ENCODE measurements around the gene DGKD. TPM values are rescaled to one million over a fixed set of nuclear protein-coding genes. Genes with fewer than 3 reads are reported as not detected.
A peak's percentile ranks its signal among the peaks of the same experiment; 100 is the strongest.

DGKD gene
- total and polyA plus RNA-seq, 10 of the 15 experiments (the other 5 are each of a cell fraction or from before 2014, with no cell fraction given), result 2.7 to 81.9 (median 27.0) TPM

- no peak for TF ChIP-seq BCL3 (IDR thresholded peaks at IDR 0.05; ENCODE audit: borderline replicate concordance, insufficient read depth, low read depth, low read length, poor library complexity, severe bottlenecking)
Measured at GRCh38 chr2:233422050-233422639, 67.9 kb downstream of the DGKD start (continued).

GRCh38 chr2:233422649-233423551 lies 68.6 kb downstream of the DGKD start:
- ChIA-PET POLR2A (no interaction called here), CTCF (interaction anchor here (0.6 to 15.3 kb wide), 4 partner anchors 19 to 824 kb away, joined by 3 to 135 read pairs (median 44); no protein-coding TSS in a partner anchor), RAD21 (ENCODE audit: unreplicated experiment) (interaction anchor here (1.2 to 6.3 kb wide), 3 partner anchors 8 to 20 kb away, joined by 5 to 28 read pairs (median 5); no protein-coding TSS in a partner anchor), SMC1A (ENCODE audit: uncharacterized antibody, unreplicated experiment) (interaction anchor here (0.9 to 3.1 kb wide), 4 partner anchors 13 to 20 kb away, joined by 3 to 13 read pairs (median 4); no protein-coding TSS in a partner anchor)
- WGBS (ENCODE audit: insufficient coverage, insufficient replicate concordance, low lambda C conversion rate, missing lambda C conversion rate), result 86% methylated on average over 12 of the region's 12 CpGs
- peaks cover 1 to 22% of the 10 kb centered on the region in 2 experiments; a peak in 3 of 4 replicates for H3K36me3 ChIP-seq (ENCODE audit: control insufficient read depth in 2 of 2, insufficient read depth in 2 of 2, low read length in 1 of 2)
- H2AFZ ChIP-seq (ENCODE audit: control insufficient read depth, low read depth, low read length), result no peak overlapping the region
- no peak for FAIRE-seq
- no peak overlapping the region for H3K9ac ChIP-seq (ENCODE audit: control insufficient read depth, insufficient read depth, low read length)
- H3K4me3 ChIP-seq, result peak overlapping the region; percentile 29; the same call in 1 of the 2 replicates
- in situ Hi-C loops (cut with MboI) (no loop called here), intact Hi-C loops (cut with micrococcal nuclease; ENCODE audit: unreplicated experiment) (no loop called here)
- DNase-seq (ENCODE audit: low read depth, low spot score), result no peak
- H3K4me2 ChIP-seq (ENCODE audit: control insufficient read depth, insufficient read depth), result peak overlapping the region; percentile 99
- ATAC-seq, result no peak
- H3K79me2 ChIP-seq (ENCODE audit: control insufficient read depth, insufficient read depth, low read length), result peaks cover 67% of the 10 kb centered on the region
- H3K9me3 ChIP-seq (replicated peaks; ENCODE audit: control insufficient read depth, insufficient read depth, low read length), result peaks cover 6% of the 10 kb centered on the region
- peak overlapping the region; percentile 38 for H3K27ac ChIP-seq (ENCODE audit: control insufficient read depth, insufficient read depth)
- H4K20me1 ChIP-seq (ENCODE audit: control insufficient read depth, insufficient read depth), result no peaks in the 10 kb centered on the region
- no peaks in the 10 kb centered on the region for H3K27me3 ChIP-seq (replicated peaks in 1 of 2; ENCODE audit: control insufficient read depth in 2 of 2, insufficient read depth in 2 of 2, low read length in 1 of 2)
- H3K4me1 ChIP-seq (ENCODE audit: control insufficient read depth, insufficient read depth, low read length), result peaks cover 48% of the 10 kb centered on the region
- BruUV-seq (replicated peaks), result no TSS peak
- no peak for TF ChIP-seq HDAC2 (IDR thresholded peaks at IDR 0.05)
- TF ChIP-seq RBBP5 (conservative IDR thresholded peaks at IDR 0.05), result no peak
- TF ChIP-seq KDM1A (IDR thresholded peaks at IDR 0.05; ENCODE audit: borderline replicate concordance), result no peak
- TF ChIP-seq ZSCAN29 (IDR thresholded peaks at IDR 0.05), result no peak
- no peak for TF ChIP-seq CUX1 (IDR thresholded peaks at IDR 0.05; ENCODE audit: insufficient replicate concordance, low read depth, low read length)
- no peak for TF ChIP-seq ETV6 (conservative IDR thresholded peaks at IDR 0.05 in 1 of 2, IDR thresholded peaks at IDR 0.05 in 1 of 2; ENCODE audit: borderline replicate concordance in 1 of 2, low read depth in 1 of 2)
- no peak for TF ChIP-seq IKZF1 (conservative IDR thresholded peaks at IDR 0.05)
- no peak for TF ChIP-seq CHD4 (IDR thresholded peaks at IDR 0.05)
- TF ChIP-seq SREBF1 (IDR thresholded peaks at IDR 0.05; ENCODE audit: low read length), result no peak
- TF ChIP-seq BHLHE40 (IDR thresholded peaks at IDR 0.05; ENCODE audit: borderline replicate concordance in 1 of 2, low read depth in 2 of 2, low read length in 1 of 2), result no peak
- no peak for TF ChIP-seq EP300 (IDR thresholded peaks at IDR 0.05; ENCODE audit: borderline replicate concordance in 1 of 2, control insufficient read depth in 1 of 2, low read depth in 2 of 2, low read length in 2 of 2)
- no peak for TF ChIP-seq POLR2AphosphoS2 (IDR thresholded peaks at IDR 0.05; ENCODE audit: low read depth, low read length)
